HCT116 (cell line): ENCODE measurements around the gene PHF20. TPM values are rescaled to one million over a fixed set of nuclear protein-coding genes. Genes with fewer than 3 reads are reported as not detected.
"Not testable (repeated sequence)": the region's sequence is repeated elsewhere in the genome, so short reads cannot be mapped to it uniquely, and the experiment has no call there.

Experiments used
- ATAC-seq: fragments of 200-7000 bp; cut with Tn5 transposase; 2 replicates; pipeline ENCODE4 v1.9.1; 2020; ENCODE audit warnings: mild to moderate bottlenecking, moderate library complexity
- BruUV-seq: library from RNA; stranded (reverse); fragments of 400-500 nt; replicated peaks from 2 replicates; lab custom pipeline; 2021; lab: Mats Ljungman, UMichigan
- CTCF ChIA-PET: fragments of 300-600 bp; sonication (Branson Sonifier 250); formaldehyde crosslinking; loops from one replicate; lab custom pipeline; 2021; ENCODE audit warnings: antibody characterized with exemption; lab: Charles Lee
- POLR2A ChIA-PET: fragments of 300-600, 350-600 bp; sonication (Branson Sonifier 250); formaldehyde crosslinking; loops from one replicate; lab custom pipeline; 2021; ENCODE audit warnings: antibody characterized with exemption; lab: Charles Lee
- RAD21 ChIA-PET, 2 experiments: fragments of 300-600 bp; sonication (Branson Sonifier 250); formaldehyde crosslinking; loops; one replicate each; lab custom pipeline; 2023; ENCODE audit warnings: low total read pairs in 2 of 2; ENCODE audit not compliant: uncharacterized antibody in 2 of 2, unreplicated experiment in 2 of 2, low non-redundant PET in 1 of 2; lab: Charles Lee
- DNase-seq: peaks from one replicate; pipeline ENCODE4 v3.0.0-alpha.2; 2010; ENCODE audit warnings: low read depth, low spot score
- H2AFZ ChIP-seq: fragments of 200-600 bp; shearing (Covaris generic), sonication (generic); 2 replicates; pipeline ENCODE4 v1.6.1; 2017; ENCODE audit warnings: low read depth, mixed run types, mixed read lengths, antibody characterized with exemption, low read length; ENCODE audit not compliant: poor library complexity, severe bottlenecking
- H3K27ac ChIP-seq: 2 replicates; pipeline ENCODE4 v1.5.1; 2012; ENCODE audit warnings: low read depth, low read length
- H3K27me3 ChIP-seq: fragments of 200-600 bp; sonication (generic); 2 replicates; pipeline ENCODE4 v1.6.1; 2016; ENCODE audit warnings: mixed run types, low read length, mixed read lengths; ENCODE audit not compliant: insufficient read depth
- H3K36me3 ChIP-seq, 2 experiments: fragments of 200-500 bp in 1 of 2; fragments of 200-600 bp in 1 of 2; sonication (Bioruptor generic) in 1 of 2; sonication (generic) in 1 of 2; 2 replicates each; pipeline versions ENCODE4 v1.5.1 to v1.6.1; 2014 to 2016; ENCODE audit warnings: low read length in 2 of 2, inconsistent platforms in 1 of 2, mixed read lengths in 1 of 2, mixed run types in 1 of 2; ENCODE audit not compliant: insufficient read depth in 2 of 2, control insufficient read depth in 1 of 2
- H3K4me1 ChIP-seq, 2 experiments: fragments of 200-600 bp in 1 of 2; sonication (generic) in 1 of 2; 2 replicates each; pipeline versions ENCODE4 v1.5.1 to v1.6.1; 2012 to 2017; ENCODE audit warnings: low read length in 2 of 2, inconsistent platforms in 1 of 2, mild to moderate bottlenecking in 1 of 2, mixed read lengths in 1 of 2, mixed run types in 1 of 2, moderate library complexity in 1 of 2; ENCODE audit not compliant: insufficient read depth in 2 of 2, control insufficient read depth in 1 of 2
- H3K4me2 ChIP-seq: fragments of 200-600 bp; sonication (generic); 2 replicates; pipeline ENCODE4 v1.6.1; 2017; ENCODE audit warnings: mixed run types, low read length, mixed read lengths
- H3K4me3 ChIP-seq, 2 experiments: fragments of 200-600 bp in 1 of 2; sonication (generic) in 1 of 2; replicated peaks in 1 of 2; 2 replicates each; pipeline ENCODE4 v1.5.1; 2011 to 2016; ENCODE audit warnings: low read length in 2 of 2, control low read depth in 1 of 2, low read depth in 1 of 2, mild to moderate bottlenecking in 1 of 2, mixed read lengths in 1 of 2, mixed run types in 1 of 2
- H3K79me2 ChIP-seq: fragments of 200-600 bp; sonication (generic); 2 replicates; pipeline ENCODE4 v1.6.1; 2017; ENCODE audit warnings: mild to moderate bottlenecking, mixed run types, low read length, moderate library complexity, mixed read lengths; ENCODE audit not compliant: insufficient read depth
- H3K9ac ChIP-seq: fragments of 200-600 bp; sonication (generic); 2 replicates; pipeline ENCODE4 v1.6.1; 2016; ENCODE audit warnings: low read length, mixed read lengths
- H3K9me2 ChIP-seq: fragments of 200-600 bp; sonication (generic), shearing (Covaris generic); 2 replicates; pipeline ENCODE4 v1.6.1; 2017; ENCODE audit warnings: mixed run types, mild to moderate bottlenecking, moderate library complexity; ENCODE audit not compliant: insufficient read depth
- H3K9me3 ChIP-seq, 2 experiments: fragments of 200-500 bp in 1 of 2; fragments of 200-600 bp in 1 of 2; sonication (Bioruptor generic) in 1 of 2; sonication (generic) in 1 of 2; 2 replicates each; pipeline ENCODE4 v1.6.1; 2014 to 2017; ENCODE audit warnings: low read length in 2 of 2, mixed read lengths in 2 of 2, inconsistent platforms in 1 of 2, low read depth in 1 of 2, mild to moderate bottlenecking in 1 of 2, mixed run types in 1 of 2, moderate library complexity in 1 of 2; ENCODE audit not compliant: control insufficient read depth in 1 of 2, insufficient read depth in 1 of 2
- H4K20me1 ChIP-seq: fragments of 200-600 bp; sonication (generic), shearing (Covaris generic); 2 replicates; pipeline ENCODE4 v1.6.1; 2017; ENCODE audit warnings: mixed run types, mild to moderate bottlenecking, moderate library complexity; ENCODE audit not compliant: insufficient read depth
- FOSL1 ChIP-seq: IDR thresholded peaks from 2 replicates; pipeline ENCODE4 v1.6.1; 2012; ENCODE audit warnings: low read depth
- POLR2AphosphoS5 ChIP-seq: IDR thresholded peaks from 2 replicates; pipeline ENCODE4 v1.6.1; 2011; ENCODE audit warnings: mild to moderate bottlenecking, low read depth, low read length, moderate library complexity
- intact Hi-C: fragments of 100-400 bp; cut with micrococcal nuclease; formaldehyde crosslinking; loops from 2 replicates; pipeline ENCODE4 v1.10.0; 2022
- total RNA-seq: library from RNA; stranded (reverse); gene quantifications from one replicate; pipeline ENCODE4 v1.2.1, GENCODE V29; 2021; ENCODE audit not compliant: unreplicated experiment

PHF20 gene
- total RNA-seq, 1 experiment from 2014 or later, result 40.8 TPM

DNA sequence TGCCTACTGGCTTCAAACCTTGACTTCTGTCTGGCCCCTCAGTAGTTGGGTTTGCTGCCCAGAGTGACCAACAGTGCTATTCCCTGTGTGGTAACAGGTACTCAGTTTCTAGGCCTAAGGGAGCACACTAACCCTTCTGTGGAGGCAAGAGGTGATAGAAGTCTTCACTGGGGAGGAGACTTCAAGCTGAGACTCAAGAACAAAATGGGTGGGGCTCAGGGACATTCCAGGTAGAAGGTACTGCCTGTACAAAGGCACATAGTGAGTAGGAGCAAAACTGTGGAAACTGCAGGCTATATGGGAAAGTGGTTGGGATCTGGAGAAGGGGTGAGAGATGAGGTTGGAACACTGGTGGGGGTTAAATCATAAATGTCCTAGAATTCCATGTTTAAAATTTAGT lies 184.8 kb downstream of the PHF20 start:
- CTCF ChIA-PET, result interaction anchor here (4.8 kb wide), 1 partner anchor 182 kb away, joined by 52 read pairs; no protein-coding TSS in a partner anchor
- H2AFZ ChIP-seq, result no peak overlapping the region
- no TSS peak for BruUV-seq

DNA sequence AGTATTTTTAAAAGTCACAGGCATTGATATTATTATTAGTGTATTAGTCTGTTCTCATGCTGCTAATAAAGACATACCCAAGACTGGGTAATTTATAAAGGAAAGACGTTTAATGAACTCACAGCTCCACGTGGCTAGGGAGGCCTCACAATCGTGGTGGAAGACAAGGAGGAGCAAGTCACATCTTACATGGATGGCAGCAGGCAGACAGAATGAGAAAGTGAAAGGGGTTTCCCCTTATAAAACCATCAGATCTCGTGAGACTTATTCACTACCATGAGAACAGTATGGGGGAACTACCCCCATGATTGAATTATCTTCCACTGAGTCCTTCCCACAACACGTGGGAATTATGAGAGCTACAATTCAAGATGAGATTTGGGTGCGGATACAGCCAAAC lies 187.5 kb downstream of the PHF20 start:
- RAD21 ChIA-PET, H3K27ac ChIP-seq, H3K36me3 ChIP-seq, POLR2A ChIA-PET, H4K20me1 ChIP-seq, H3K4me2 ChIP-seq, CTCF ChIA-PET, H3K9ac ChIP-seq, H3K4me3 ChIP-seq, H3K9me3 ChIP-seq, DNase-seq, H3K27me3 ChIP-seq, H2AFZ ChIP-seq, BruUV-seq, H3K79me2 ChIP-seq, ATAC-seq, H3K9me2 ChIP-seq: not testable (repeated sequence)
- intact Hi-C loops, result loop anchor here (10.0 kb wide), 1 partner anchor 214 kb away; the partner anchor contains the start of gene RBM39
- peaks cover 0 to 18% of the 10 kb centered on the region in 2 experiments; a peak in 2 of 4 replicates for H3K4me1 ChIP-seq

More for the DNA sequence above, 184.8 kb downstream of the PHF20 start:
- intact Hi-C loops, result loop anchor here (10.0 kb wide), 1 partner anchor 212 kb away; the partner anchor contains the start of gene RBM39
- Histone ChIP-seq H3K4me1 (peaks cover 6 to 29% of the 10 kb centered on the region in 2 experiments; a peak in 3 of 4 replicates), H4K20me1 (no peaks in the 10 kb centered on the region), H3K9me3 (no peaks in the 10 kb centered on the region), H3K9me2 (no peaks in the 10 kb centered on the region), H3K79me2 (peaks cover 18% of the 10 kb centered on the region), H3K4me2 (no peak overlapping the region), H3K36me3 (no peaks in the 10 kb centered on the region)
- RAD21 ChIA-PET, result no interaction called here
- TF ChIP-seq FOSL1, result no peak
- TF ChIP-seq POLR2AphosphoS5, result no peak
- TF ChIP-seq, all 23 proteins: peak for 0
- Histone ChIP-seq H3K4me3 (no peak overlapping the region), H3K9ac (no peak overlapping the region), H3K27ac (no peak overlapping the region), H3K27me3 (no peaks in the 10 kb centered on the region)
- POLR2A ChIA-PET, result interaction anchor here (1.3 kb wide), 1 partner anchor 36 kb away, joined by 3 read pairs; no protein-coding TSS in a partner anchor
- DNase-seq (no peak), ATAC-seq (no peak)
